ENCODE data around the gene MDM2. TPM values are rescaled to one million over a fixed set of nuclear protein-coding genes. Genes with fewer than 3 reads are reported as not detected.
"Not testable (repeated sequence)": the region's sequence is repeated elsewhere in the genome, so short reads cannot be mapped to it uniquely, and the experiment has no call there.

MDM2 gene
- total RNA-seq, 2 donors from 2014 or later: 191 to 225 TPM

GRCh38 chr12:68803948-68804656 lies 3.9 kb upstream of the MDM2 start:
- peaks cover 12% of the 10 kb centered on the region for H3K4me1 Mint-ChIP-seq (ENCODE audit: low read depth)
- no peaks in the 10 kb centered on the region for H3K27me3 Mint-ChIP-seq (ENCODE audit: low read depth)
- H3K9me3 Mint-ChIP-seq: no peaks in the 10 kb centered on the region
- peaks cover 4 to 7% of the 10 kb centered on the region in 2 donors for H3K36me3 Mint-ChIP-seq (ENCODE audit: insufficient read depth in 2 of 2)
- DNase-seq (no peak), ATAC-seq (replicated peaks in 1 of 2) (no peak)
- no peak overlapping the region for H3K27ac Mint-ChIP-seq
- no peak overlapping the region for H3K4me3 Mint-ChIP-seq

DNA sequence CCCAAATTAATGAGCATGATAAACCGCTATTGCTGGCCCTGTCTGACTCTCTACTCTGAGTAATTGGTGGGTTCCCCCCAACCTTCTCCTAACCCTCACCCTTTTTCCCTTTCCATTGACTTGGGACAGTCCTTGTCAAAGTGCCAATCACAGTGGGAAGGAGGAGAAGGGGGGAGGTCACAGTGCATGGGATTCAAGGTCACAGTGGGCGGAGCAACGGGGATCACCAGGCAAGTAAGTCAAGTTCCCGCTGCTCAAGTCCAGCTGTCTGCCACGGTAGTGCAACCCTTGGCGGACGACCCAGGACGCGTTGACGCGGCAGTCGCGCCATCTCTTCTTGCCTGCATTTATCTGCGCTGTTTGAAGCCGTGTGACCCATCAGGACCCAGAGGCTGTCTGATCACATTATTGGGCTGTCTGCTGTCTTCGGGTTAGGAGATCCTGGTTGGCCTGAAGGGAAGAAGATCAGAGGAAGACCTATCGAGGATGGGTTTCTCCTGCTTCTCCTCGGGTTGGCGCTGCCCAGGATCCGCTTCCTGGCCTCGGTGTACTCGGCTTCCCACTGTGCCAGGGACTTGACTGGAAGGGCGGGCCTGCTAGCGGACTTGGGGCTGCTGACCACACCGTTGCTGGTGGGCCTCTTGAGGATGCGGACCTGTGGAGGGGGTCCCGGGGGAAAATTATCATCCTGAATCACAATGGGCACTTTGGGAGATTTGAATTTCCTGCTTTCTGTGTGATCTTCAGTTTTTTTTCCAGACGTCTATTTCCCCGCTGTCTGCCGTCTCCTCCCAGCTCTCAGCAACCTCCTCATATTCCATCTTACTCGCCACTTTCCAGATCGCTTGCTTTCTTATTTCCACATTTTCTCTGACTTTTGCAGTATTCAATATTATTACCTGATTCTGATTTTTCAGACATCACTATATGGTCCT lies 3.1 kb upstream of the MDM2 start:
- Mint-ChIP-seq H3K27me3 (ENCODE audit: low read depth) (no peaks in the 10 kb centered on the region), H3K4me3 (no peak overlapping the region), H3K27ac (no peak overlapping the region), H3K4me1 (ENCODE audit: low read depth) (peaks cover 12% of the 10 kb centered on the region), H3K9me3 (no peaks in the 10 kb centered on the region), H3K36me3 (ENCODE audit: insufficient read depth in 2 of 2) (peaks cover 4 to 14% of the 10 kb centered on the region in 2 donors)
- no peak for ATAC-seq (replicated peaks in 1 of 2)
- no peak for DNase-seq

DNA sequence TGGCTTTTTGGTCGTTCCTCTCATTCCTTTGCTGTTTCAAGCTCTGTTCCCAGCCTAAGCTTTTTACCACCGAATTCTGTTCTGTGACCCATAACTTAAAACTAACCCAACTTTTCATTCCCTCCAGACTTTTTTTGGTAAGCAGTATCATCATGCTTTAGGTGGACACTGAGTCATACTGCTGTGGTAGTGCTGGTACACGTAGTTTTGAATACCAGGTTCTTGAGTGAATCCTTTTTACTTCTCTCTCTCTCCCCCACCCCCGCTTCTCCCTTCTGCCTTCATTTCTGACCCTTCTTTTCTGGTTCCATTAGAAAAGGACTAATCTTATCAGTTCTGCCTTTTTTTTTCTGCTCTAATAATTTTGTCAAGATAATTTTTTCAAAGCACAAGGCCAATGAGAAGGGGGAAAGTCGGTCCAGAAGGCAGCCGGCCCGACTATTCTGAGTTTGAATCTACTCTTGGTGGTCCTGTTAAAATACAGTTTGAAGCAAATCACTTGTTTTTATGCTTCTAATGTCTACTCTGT lies 2.3 kb upstream of the MDM2 start:
- no peak overlapping the region for H3K4me3 Mint-ChIP-seq
- H3K9me3 Mint-ChIP-seq: no peaks in the 10 kb centered on the region
- no peak for DNase-seq
- H3K36me3 Mint-ChIP-seq (ENCODE audit: insufficient read depth in 2 of 2): peaks cover 5 to 16% of the 10 kb centered on the region in 2 donors
- H3K27me3 Mint-ChIP-seq (ENCODE audit: low read depth): no peaks in the 10 kb centered on the region
- ATAC-seq (replicated peaks in 1 of 2): no peak
- peaks cover 14% of the 10 kb centered on the region for H3K4me1 Mint-ChIP-seq (ENCODE audit: low read depth)
- H3K27ac Mint-ChIP-seq: no peak overlapping the region

GRCh38 chr12:68806488-68807237 lies 1.3 kb upstream of the MDM2 start:
- Mint-ChIP-seq H3K9me3 (no peaks in the 10 kb centered on the region), H3K27me3 (ENCODE audit: low read depth) (no peaks in the 10 kb centered on the region), H3K27ac (peak overlapping the region; percentile 95), H3K36me3 (ENCODE audit: insufficient read depth in 2 of 2) (peaks cover 7 to 25% of the 10 kb centered on the region in 2 donors), H3K4me1 (ENCODE audit: low read depth) (peaks cover 24% of the 10 kb centered on the region), H3K4me3 (peak overlapping the region; percentile 93 to 96)
- DNase-seq (no peak), ATAC-seq (replicated peaks in 1 of 2) (no peak)

- Mint-ChIP-seq H3K4me1 (ENCODE audit: low read depth) (peaks cover 28% of the 10 kb centered on the region), H3K4me3 (peak overlapping the region; percentile 93 to 96), H3K36me3 (ENCODE audit: insufficient read depth in 2 of 2) (peaks cover 7 to 28% of the 10 kb centered on the region in 2 donors), H3K27ac (peak overlapping the region; percentile 97)
- H3K9me3 Mint-ChIP-seq; DNase-seq; H3K27me3 Mint-ChIP-seq (ENCODE audit: low read depth); ATAC-seq (replicated peaks in 1 of 2): not testable (repeated sequence)
Measured at GRCh38 chr12:68807274-68807575, 752 bp upstream of the MDM2 start.

- DNase-seq (peak; percentile 87 to 89), ATAC-seq (replicated peaks in 1 of 2) (peak; percentile 68 to 74)
- peak overlapping the region; percentile 93 to 96 for H3K4me3 Mint-ChIP-seq
- H3K4me1 Mint-ChIP-seq (ENCODE audit: low read depth): peaks cover 40% of the 10 kb centered on the region
- H3K9me3 Mint-ChIP-seq: no peaks in the 10 kb centered on the region
- H3K27ac Mint-ChIP-seq: peak overlapping the region; percentile 98
- peaks cover 11 to 39% of the 10 kb centered on the region in 2 donors for H3K36me3 Mint-ChIP-seq (ENCODE audit: insufficient read depth in 2 of 2)
- H3K27me3 Mint-ChIP-seq (ENCODE audit: low read depth): no peaks in the 10 kb centered on the region
Measured at GRCh38 chr12:68808388-68809189, 612 bp downstream of the MDM2 start.

DNA sequence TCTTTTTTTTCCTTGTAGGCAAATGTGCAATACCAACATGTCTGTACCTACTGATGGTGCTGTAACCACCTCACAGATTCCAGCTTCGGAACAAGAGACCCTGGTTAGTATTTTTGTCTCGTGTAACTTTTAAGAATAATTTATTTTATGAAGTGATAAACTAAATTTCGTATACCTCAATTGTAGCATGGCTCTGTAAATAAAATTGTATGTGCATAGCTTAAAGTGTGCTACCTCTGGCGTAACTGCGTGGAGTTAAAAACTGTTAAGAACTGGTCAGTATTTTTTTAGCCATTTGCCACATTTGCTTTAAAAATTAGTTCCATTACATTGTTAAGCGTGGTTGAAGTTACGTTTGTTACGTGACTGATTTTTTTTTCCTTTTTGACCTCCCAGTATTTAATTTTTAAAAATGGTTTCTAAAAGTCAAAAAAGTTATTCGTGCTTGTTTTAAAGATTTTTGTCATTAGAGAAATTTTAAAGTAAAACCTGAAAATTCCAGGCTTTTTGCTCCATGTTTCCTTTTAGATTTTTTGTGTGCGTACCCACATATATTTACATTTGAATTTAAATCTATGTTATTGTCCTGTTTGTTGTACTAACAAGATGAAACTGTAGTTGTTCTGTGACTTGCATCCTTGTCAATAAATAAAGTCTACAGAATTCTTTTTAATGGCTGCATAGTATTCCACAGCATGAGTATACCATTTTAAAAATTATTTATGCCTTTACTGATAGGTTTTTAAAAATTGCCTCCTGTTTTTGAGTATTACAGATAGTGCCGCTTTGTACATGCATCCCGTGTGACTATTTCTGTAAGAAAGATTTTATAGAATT lies 1.4 kb downstream of the MDM2 start:
- Mint-ChIP-seq H3K9me3 (no peaks in the 10 kb centered on the region), H3K4me1 (ENCODE audit: low read depth) (peaks cover 45% of the 10 kb centered on the region), H3K36me3 (ENCODE audit: insufficient read depth in 2 of 2) (peaks cover 11 to 44% of the 10 kb centered on the region in 2 donors), H3K27ac (peak overlapping the region; percentile 98), H3K4me3 (peak overlapping the region; percentile 93 to 96), H3K27me3 (ENCODE audit: low read depth) (no peaks in the 10 kb centered on the region)
- ATAC-seq (replicated peaks in 1 of 2): no peak
- DNase-seq: no peak

- DNase-seq; H3K27me3 Mint-ChIP-seq (ENCODE audit: low read depth); ATAC-seq (replicated peaks in 1 of 2); H3K9me3 Mint-ChIP-seq: not testable (repeated sequence)
- peak overlapping the region; percentile 98 for H3K27ac Mint-ChIP-seq
- peaks cover 51% of the 10 kb centered on the region for H3K4me1 Mint-ChIP-seq (ENCODE audit: low read depth)
- peak overlapping the region; percentile 93 to 96 for H3K4me3 Mint-ChIP-seq
- peaks cover 13 to 50% of the 10 kb centered on the region in 2 donors for H3K36me3 Mint-ChIP-seq (ENCODE audit: insufficient read depth in 2 of 2)
Measured at GRCh38 chr12:68810027-68810389, 2.0 kb downstream of the MDM2 start.

- not testable (repeated sequence) for ATAC-seq (replicated peaks in 1 of 2); H3K27ac Mint-ChIP-seq; H3K27me3 Mint-ChIP-seq (ENCODE audit: low read depth); H3K9me3 Mint-ChIP-seq; DNase-seq
- peaks cover 65% of the 10 kb centered on the region for H3K4me1 Mint-ChIP-seq (ENCODE audit: low read depth)
- H3K4me3 Mint-ChIP-seq: peak overlapping the region; percentile 79 to 84
- peaks cover 15 to 61% of the 10 kb centered on the region in 2 donors for H3K36me3 Mint-ChIP-seq (ENCODE audit: insufficient read depth in 2 of 2)
Measured at GRCh38 chr12:68811573-68811972, 3.6 kb downstream of the MDM2 start.

GRCh38 chr12:68812553-68813241 lies 4.7 kb downstream of the MDM2 start:
- no peaks in the 10 kb centered on the region for H3K27me3 Mint-ChIP-seq (ENCODE audit: low read depth)
- no peaks in the 10 kb centered on the region for H3K9me3 Mint-ChIP-seq
- peak overlapping the region; percentile 41 to 50 for H3K4me3 Mint-ChIP-seq
- no peak for DNase-seq
- H3K27ac Mint-ChIP-seq: peak overlapping the region; percentile 80
- H3K36me3 Mint-ChIP-seq (ENCODE audit: insufficient read depth in 2 of 2): peaks cover 15 to 68% of the 10 kb centered on the region in 2 donors
- H3K4me1 Mint-ChIP-seq (ENCODE audit: low read depth): peaks cover 57% of the 10 kb centered on the region
- no peak for ATAC-seq (replicated peaks in 1 of 2)

GRCh38 chr12:68813242-68813593 lies 5.2 kb downstream of the MDM2 start:
- ATAC-seq (replicated peaks in 1 of 2) (no peak), DNase-seq (no peak)
- Mint-ChIP-seq H3K36me3 (ENCODE audit: insufficient read depth in 2 of 2) (peaks cover 15 to 67% of the 10 kb centered on the region in 2 donors), H3K4me1 (ENCODE audit: low read depth) (peaks cover 57% of the 10 kb centered on the region), H3K27me3 (ENCODE audit: low read depth) (no peaks in the 10 kb centered on the region), H3K27ac (peak overlapping the region; percentile 80), H3K9me3 (no peaks in the 10 kb centered on the region), H3K4me3 (peak overlapping the region; percentile 31 to 41)

Measured in activated T-cell treated with anti-CD3 and anti-CD28 coated beads, Interleukin-2, amount 50 U/mL, for 72 hours (primary cell).